ENCODE measurements around the gene AFAP1L2.

DNA sequence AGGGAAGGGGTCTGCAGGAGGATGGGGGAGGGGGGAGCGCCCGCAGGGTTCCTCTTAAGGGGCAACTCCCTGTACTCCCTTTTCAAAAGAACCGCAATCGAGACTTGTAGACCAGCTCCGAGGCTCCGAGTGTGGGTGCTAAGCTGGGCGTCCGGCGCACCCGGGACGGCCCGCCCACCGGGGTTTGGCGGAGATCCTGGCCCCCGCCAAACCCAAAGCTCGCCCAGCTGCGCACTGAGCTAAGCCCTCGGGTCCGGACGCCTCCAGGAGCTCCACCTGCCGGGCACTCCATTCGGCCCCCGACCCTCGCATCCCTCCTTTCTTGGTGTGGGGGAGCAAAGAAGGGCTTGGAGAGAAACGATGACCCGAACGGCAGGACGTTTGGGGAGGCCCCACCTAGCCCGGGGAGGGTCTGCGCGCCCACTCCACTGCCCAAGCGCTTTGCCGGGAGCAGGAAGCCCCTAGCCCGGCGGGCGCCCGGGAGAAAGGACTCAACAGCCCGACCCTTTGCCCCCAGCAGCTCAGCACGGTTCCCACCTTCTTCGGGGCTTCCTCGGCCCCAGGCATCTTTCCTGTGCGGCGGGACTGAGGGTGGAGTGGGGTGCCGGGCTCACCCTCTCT is 651 bp downstream of the AFAP1L2 start:
- TF ChIP-seq EZH2 (IDR thresholded peaks at IDR 0.05; ENCODE audit: borderline replicate concordance, low read depth, low read length, severe bottlenecking) = no peak
- TF ChIP-seq, protein P1, sequence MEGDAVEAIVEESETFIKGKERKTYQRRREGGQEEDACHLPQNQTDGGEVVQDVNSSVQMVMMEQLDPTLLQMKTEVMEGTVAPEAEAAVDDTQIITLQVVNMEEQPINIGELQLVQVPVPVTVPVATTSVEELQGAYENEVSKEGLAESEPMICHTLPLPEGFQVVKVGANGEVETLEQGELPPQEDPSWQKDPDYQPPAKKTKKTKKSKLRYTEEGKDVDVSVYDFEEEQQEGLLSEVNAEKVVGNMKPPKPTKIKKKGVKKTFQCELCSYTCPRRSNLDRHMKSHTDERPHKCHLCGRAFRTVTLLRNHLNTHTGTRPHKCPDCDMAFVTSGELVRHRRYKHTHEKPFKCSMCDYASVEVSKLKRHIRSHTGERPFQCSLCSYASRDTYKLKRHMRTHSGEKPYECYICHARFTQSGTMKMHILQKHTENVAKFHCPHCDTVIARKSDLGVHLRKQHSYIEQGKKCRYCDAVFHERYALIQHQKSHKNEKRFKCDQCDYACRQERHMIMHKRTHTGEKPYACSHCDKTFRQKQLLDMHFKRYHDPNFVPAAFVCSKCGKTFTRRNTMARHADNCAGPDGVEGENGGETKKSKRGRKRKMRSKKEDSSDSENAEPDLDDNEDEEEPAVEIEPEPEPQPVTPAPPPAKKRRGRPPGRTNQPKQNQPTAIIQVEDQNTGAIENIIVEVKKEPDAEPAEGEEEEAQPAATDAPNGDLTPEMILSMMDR (IDR thresholded peaks at IDR 0.05; ENCODE audit: borderline replicate concordance, extremely low read depth, low read length, poor library complexity, severe bottlenecking) = no peak

All from DND-41 (cell line).